Smooth muscle cell (in vitro differentiated cells): ENCODE measurements around the gene CBLB. TPM values are rescaled to one million over a fixed set of nuclear protein-coding genes. Genes with fewer than 3 reads are reported as not detected.

ENCODE experiments used
- DNase-seq: peaks from one replicate; lab custom pipeline; 2025; ENCODE audit not compliant: unreplicated experiment; lab: John Stamatoyannopoulos, UW
- H2AFZ ChIP-seq: fragments of 200-600 bp; sonication (generic); 2 replicates; pipeline ENCODE4 v1.6.0; 2016; ENCODE audit warnings: antibody characterized with exemption, low read depth, mild to moderate bottlenecking
- H3F3A ChIP-seq: fragments of 200-600 bp; sonication (generic); 2 replicates; pipeline ENCODE4 v1.6.0; 2017; ENCODE audit warnings: antibody characterized with exemption, low read depth
- H3K27ac ChIP-seq: fragments of 200-600 bp; sonication (generic); 2 replicates; pipeline ENCODE4 v1.5.1; 2016; ENCODE audit warnings: low read depth, mild to moderate bottlenecking
- H3K27me3 ChIP-seq: fragments of 200-600 bp; sonication (generic); 2 replicates; pipeline ENCODE4 v1.6.1; 2016; ENCODE audit warnings: low read depth, mild to moderate bottlenecking
- H3K36me3 ChIP-seq: fragments of 200-600 bp; sonication (generic); 2 replicates; pipeline ENCODE4 v1.5.1; 2016; ENCODE audit warnings: low read depth
- H3K4me1 ChIP-seq: fragments of 200-600 bp; sonication (generic); 2 replicates; pipeline ENCODE4 v1.5.1; 2016; ENCODE audit warnings: low read depth
- H3K4me2 ChIP-seq: fragments of 200-600 bp; sonication (generic); 2 replicates; pipeline ENCODE4 v1.6.0; 2016; ENCODE audit warnings: mild to moderate bottlenecking
- H3K4me3 ChIP-seq: fragments of 200-600 bp; sonication (generic); 2 replicates; pipeline ENCODE4 v1.5.1; 2016; ENCODE audit warnings: mild to moderate bottlenecking
- H3K79me2 ChIP-seq: fragments of 200-600 bp; sonication (generic); 2 replicates; pipeline ENCODE4 v1.6.0; 2016; ENCODE audit warnings: low read depth, mild to moderate bottlenecking
- H3K9ac ChIP-seq: fragments of 200-600 bp; sonication (generic); 2 replicates; pipeline ENCODE4 v1.6.0; 2016; ENCODE audit warnings: low read depth
- H3K9me3 ChIP-seq: fragments of 200-600 bp; sonication (generic); replicated peaks from 2 replicates; pipeline ENCODE4 v1.5.1; 2016; ENCODE audit warnings: low read depth
- H4K20me1 ChIP-seq: fragments of 200-600 bp; sonication (generic); 2 replicates; pipeline ENCODE4 v1.6.0; 2016; ENCODE audit warnings: low read depth
- WGBS: methylation state at CpG from one replicate; pipeline ENCODE4 v1.1.7; 2016; ENCODE audit warnings: low lambda C conversion rate; 5-methylcytosine and 5-hydroxymethylcytosine counted together
- polyA plus RNA-seq: library from polyadenylated mRNA; unstranded; fragments of >200 nt; fragmentation: Nextera tagmentation; extraction: Ambion mirVana; gene quantifications from 2 replicates; pipeline ENCODE4 v1.2.1, GENCODE V29; 2016
- total RNA-seq: library from RNA; depleted of rRNA; stranded (reverse); fragments of >200 nt; gene quantifications from 2 replicates; pipeline ENCODE4 v1.2.3, GENCODE V29; 2014
- TF ChIP-seq, protein P1 (sequence below): fragments of 200-600 bp; sonication (generic); IDR thresholded peaks from 2 replicates; pipeline ENCODE4 v1.5.1; 2017; ENCODE audit warnings: borderline replicate concordance, mild to moderate bottlenecking, antibody characterized with exemption; ENCODE audit not compliant: insufficient read depth, poor library complexity, severe bottlenecking

CBLB gene
- total and polyA plus RNA-seq, 2 experiments from 2014 or later = 13.9 to 38.9 TPM

DNA sequence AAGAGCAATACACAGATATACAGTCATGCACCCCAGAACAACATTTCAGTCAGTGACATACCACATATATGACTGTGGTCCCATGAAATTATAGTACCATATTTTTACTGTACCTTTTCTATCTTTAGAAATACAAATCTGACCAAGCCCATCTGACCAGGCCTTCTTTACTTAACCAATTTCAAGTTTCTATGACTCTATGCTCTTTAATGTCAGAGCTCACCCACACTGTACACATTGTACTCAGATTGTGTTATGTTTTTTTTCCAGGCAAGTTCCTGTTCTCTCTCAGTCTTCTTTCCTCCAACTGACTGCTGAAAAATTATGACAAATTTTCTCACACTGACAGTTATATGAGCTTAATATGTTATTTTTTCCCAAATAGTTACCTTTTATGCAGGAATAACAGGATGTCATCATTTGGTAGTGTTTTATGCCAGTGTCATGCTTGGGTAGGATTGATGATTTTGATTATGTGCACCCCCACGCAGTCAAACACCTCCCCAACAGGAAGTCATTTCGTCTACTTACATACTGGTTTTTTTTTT lies 8.0 kb upstream of the CBLB start:
- Histone ChIP-seq H3K4me2 (no peak overlapping the region), H3K9ac (no peak overlapping the region), H3K27me3 (no peaks in the 10 kb centered on the region), H3F3A (no peaks in the 10 kb centered on the region), H3K4me3 (no peak overlapping the region), H4K20me1 (no peaks in the 10 kb centered on the region), H3K27ac (no peak overlapping the region), H3K9me3 (no peaks in the 10 kb centered on the region), H3K79me2 (no peaks in the 10 kb centered on the region), H3K36me3 (no peaks in the 10 kb centered on the region), H3K4me1 (no peaks in the 10 kb centered on the region), H2AFZ (no peak overlapping the region)
- TF ChIP-seq, protein P1, sequence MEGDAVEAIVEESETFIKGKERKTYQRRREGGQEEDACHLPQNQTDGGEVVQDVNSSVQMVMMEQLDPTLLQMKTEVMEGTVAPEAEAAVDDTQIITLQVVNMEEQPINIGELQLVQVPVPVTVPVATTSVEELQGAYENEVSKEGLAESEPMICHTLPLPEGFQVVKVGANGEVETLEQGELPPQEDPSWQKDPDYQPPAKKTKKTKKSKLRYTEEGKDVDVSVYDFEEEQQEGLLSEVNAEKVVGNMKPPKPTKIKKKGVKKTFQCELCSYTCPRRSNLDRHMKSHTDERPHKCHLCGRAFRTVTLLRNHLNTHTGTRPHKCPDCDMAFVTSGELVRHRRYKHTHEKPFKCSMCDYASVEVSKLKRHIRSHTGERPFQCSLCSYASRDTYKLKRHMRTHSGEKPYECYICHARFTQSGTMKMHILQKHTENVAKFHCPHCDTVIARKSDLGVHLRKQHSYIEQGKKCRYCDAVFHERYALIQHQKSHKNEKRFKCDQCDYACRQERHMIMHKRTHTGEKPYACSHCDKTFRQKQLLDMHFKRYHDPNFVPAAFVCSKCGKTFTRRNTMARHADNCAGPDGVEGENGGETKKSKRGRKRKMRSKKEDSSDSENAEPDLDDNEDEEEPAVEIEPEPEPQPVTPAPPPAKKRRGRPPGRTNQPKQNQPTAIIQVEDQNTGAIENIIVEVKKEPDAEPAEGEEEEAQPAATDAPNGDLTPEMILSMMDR = no peak
- 83% methylated on average over 2 of the region's 2 CpGs for WGBS
- no peak for DNase-seq

DNA sequence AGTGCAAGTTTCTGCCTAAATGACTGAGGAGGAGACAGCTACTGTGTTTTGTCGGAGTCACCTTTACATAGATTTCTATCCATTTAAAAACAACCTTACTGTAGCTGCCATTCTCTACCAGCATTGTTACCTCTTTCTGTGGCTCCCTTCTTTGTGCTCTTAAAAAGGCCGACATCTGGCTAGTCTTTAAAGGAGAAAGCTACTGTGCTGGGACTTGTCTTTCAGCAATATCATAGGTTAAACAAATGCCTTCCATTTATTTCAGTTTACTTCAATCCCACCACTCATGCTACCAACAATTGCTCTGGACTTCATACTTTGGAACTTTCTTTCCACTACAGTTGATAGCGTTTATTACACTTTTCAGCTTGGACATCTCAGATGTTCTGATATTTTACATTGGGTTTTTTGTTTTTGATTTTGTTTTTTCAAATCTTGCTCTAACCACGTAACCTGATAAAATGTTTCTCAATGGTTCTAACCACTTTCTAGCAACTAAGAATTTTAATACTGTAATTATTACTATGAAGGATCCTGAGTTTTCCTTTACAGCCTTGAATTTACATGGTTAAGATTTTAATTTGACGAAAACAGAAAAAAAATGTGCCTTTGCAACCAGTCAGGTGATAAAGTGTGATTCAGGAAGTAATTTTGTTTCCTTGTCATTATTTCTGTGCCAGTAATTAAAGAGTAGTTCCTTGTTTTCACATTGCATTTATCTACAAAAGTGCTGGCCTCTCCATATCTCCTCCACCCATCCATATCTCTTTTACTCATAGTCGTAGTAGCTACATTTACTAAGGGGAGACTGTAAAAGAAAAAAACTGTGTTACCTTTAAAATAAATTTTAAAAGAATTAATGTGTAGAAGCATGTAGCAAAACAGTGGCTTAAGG lies 1.3 kb upstream of the CBLB start:
- peak overlapping the region; percentile 98 for H3K4me3 ChIP-seq
- WGBS = 74% methylated on average over 6 of the region's 6 CpGs
- TF ChIP-seq, protein P1 = no peak

DNA sequence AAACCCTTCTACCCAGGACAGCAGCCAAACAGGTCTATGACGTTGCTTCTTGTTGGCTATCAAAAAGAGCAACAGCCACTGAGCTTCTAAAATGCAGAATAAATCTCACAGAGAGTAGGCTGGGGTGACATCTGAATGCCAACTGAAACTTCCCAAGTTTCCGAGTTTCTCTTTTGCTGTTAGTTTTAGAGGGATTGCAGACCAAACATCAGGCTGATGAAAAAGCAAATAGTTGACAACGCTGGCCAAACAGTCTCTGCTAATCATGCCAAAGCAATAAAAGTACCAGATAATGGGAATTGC lies 670 bp upstream of the CBLB start:
- no peaks in the 10 kb centered on the region for H3K36me3 ChIP-seq
- peaks cover 28% of the 10 kb centered on the region for H3K4me1 ChIP-seq
- peaks cover 25% of the 10 kb centered on the region for H4K20me1 ChIP-seq
- DNase-seq = no peak
- peak overlapping the region; percentile 97 for H2AFZ ChIP-seq
- H3K79me2 ChIP-seq = peaks cover 41% of the 10 kb centered on the region
- H3K9ac ChIP-seq = peak overlapping the region; percentile 93
- H3K9me3 ChIP-seq = no peaks in the 10 kb centered on the region
- 2% methylated on average over 3 of the region's 3 CpGs for WGBS
- H3F3A ChIP-seq = peaks cover 8% of the 10 kb centered on the region
- peak overlapping the region; percentile 90 for H3K27ac ChIP-seq
- TF ChIP-seq, protein P1 = no peak
- peak overlapping the region; percentile 98 for H3K4me3 ChIP-seq
- H3K27me3 ChIP-seq = no peaks in the 10 kb centered on the region
- peak overlapping the region; percentile 95 for H3K4me2 ChIP-seq

More for the DNA sequence above, 1.3 kb upstream of the CBLB start:
- Histone ChIP-seq H3K36me3 (no peaks in the 10 kb centered on the region), H3K4me1 (peaks cover 28% of the 10 kb centered on the region), H3K4me2 (peak overlapping the region; percentile 95), H4K20me1 (peaks cover 21% of the 10 kb centered on the region), H3K9me3 (no peaks in the 10 kb centered on the region), H3K9ac (peak overlapping the region; percentile 93), H2AFZ (peak overlapping the region; percentile 97), H3K27ac (peak overlapping the region; percentile 90), H3K79me2 (peaks cover 35% of the 10 kb centered on the region), H3F3A (peaks cover 8% of the 10 kb centered on the region), H3K27me3 (no peaks in the 10 kb centered on the region)
- no peak for DNase-seq
